Activated effector memory CD4-positive, alpha-beta T cell treated with anti-CD3 and anti-CD28 coated beads, Interleukin-2, amount 50 U/mL, for 16 hours (primary cell): Measurements from ENCODE around the gene FSHR.

Source experiments
- DNase-seq: peaks from one replicate; pipeline ENCODE4 v3.0.0-alpha.2; 2020

The FSHR gene

DNA sequence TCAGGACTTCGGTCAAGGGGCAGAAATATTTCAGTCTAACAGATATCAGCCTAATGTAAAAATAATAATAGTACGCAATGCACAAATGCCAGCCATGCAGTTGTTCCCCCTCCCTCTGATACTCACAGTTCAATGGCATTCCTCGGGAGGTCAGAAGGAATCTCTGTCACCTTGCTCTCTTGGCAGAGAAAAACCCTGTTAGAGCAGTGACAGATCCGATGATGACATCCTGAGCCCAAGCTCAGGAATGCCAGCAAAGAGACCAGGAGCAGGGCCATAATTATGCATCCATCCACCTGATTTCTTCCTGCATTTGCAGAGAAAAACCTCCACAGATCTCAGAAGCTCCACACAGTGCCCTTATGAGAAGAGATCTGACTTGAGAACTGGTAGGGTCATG lies at the start of gene FSHR:
FSHR (minus strand) TSS at position 376 of the 400 bp plus-strand sequence; CDS start at position 278, 98 bp downstream.
- no peak for DNase-seq

DNA sequence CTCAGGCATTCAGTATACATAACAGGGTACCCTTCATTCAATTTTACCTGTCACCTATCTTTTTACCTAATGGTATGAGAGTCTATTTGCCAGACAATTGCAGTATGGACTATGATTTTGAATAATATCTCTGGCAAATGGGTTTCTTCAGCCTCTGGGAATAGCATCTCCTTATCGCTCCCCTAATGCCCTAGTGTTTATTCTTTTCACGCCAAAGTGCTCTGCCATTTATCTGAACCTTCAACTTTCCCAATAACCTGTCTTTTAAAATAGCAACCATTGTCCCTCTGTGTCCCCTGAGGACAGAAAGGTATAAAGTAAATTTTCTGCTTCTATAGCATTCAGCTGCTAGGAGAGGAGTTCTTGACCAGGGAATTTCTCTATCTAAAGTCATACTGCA lies 45.0 kb upstream of the FSHR start:
- DNase-seq, result no peak

- no peak for DNase-seq
These were observed 40.4 kb upstream of the FSHR start for GRCh38 chr2:49194701-49195100.

GRCh38 chr2:49192036-49192435 lies 37.7 kb upstream of the FSHR start:
- no peak for DNase-seq

- no peak for DNase-seq
These were observed 35.4 kb upstream of the FSHR start for GRCh38 chr2:49189512-49190225.

- no peak for DNase-seq
These were observed 31.8 kb upstream of the FSHR start for GRCh38 chr2:49186050-49186648.

DNA sequence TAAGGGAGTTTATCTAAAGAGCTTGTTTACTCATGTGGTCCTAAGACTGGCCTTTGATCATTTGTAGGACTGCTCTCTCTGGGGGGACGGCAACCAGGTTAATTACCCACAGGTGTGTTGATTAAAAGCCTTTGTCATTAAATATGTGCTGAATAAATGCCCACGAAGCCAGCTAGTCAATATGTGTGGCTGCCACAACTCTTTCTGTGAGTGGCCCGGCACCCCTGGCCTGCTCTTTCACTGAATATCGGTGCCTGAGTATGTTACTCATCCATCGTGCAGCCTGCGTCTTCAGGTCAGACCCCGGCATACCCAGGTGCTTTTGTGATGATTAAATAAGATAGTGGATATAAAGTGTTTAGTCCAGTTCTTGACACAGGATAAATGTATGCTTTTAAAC lies 24.3 kb upstream of the FSHR start:
- DNase-seq, result no peak

DNA sequence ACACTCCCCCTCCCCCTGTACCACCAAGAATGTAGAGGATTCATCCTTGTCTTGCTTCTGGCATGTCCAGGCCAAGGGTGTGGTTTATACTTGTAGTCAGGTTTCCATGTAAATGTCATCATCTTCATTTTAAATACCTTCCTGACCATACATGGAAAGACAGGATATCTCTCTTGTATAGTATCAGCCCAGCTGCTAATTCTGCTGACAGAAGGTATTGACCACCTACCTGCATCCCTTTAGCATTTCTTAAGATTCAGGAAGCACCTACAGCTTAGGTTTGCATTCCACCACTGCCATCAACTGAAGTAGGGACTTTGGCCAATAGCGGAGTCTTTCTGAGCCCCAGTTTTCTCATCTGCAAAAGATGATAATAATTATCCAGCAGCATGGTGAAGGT lies 22.9 kb upstream of the FSHR start:
- DNase-seq, result no peak

DNA sequence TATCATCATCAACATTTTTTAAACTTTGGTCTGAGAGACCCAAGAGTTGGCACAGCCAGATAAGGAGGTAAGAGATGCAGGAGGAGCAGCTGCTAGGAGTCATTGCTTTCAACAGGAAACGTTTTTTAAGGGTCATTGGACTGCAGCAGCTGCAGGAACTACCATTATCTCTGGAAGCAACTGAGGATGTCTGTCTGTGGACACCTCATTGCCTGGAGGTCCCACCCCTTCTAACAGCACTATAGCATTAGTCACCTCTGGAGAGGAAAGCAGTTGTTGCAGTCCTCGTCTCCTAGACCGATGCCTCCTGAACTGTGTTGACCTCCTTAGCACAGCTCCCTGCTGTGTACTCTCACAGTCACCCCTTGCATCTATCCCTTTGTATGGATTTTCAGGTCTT lies 21.5 kb upstream of the FSHR start:
- no peak for DNase-seq

DNA sequence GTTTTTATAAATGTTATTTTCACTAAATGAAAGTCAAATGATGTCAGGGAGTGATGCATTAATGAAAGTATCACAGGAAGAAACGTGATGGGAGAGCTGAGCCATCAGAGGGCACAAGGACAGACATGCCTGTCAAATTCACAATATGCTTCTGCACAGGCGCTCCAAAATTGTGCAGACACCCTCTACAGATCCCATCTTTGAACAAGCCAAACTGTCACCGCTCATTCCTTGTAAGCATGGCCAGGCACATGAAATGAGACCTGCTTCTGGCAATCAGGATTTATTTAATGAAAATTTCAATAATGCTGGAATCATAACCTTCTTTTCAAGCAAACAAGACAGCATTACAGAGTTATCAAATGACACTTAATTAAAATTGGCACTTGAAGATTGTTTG lies 20.4 kb upstream of the FSHR start:
- no peak for DNase-seq

DNA sequence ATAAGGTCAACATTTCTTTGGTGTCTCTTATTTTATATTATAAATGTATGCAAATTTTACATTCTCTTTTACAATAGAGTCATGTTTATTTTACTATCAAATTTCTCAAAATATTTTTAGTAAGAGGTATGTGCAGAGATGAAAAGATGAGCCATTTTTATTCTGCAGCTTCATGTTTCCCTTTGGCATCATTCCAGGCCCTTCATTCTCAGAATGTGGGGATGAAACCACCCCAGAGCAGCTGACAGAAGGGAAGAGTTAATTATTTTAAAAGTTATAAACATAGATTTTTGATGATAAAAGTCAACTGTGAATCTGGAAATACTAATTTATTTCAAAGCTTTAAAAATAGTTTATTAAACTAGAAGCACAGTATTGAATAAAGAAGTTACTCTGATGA lies 12.8 kb upstream of the FSHR start:
- DNase-seq, result no peak

- DNase-seq, result no peak
These were observed 11.3 kb upstream of the FSHR start for GRCh38 chr2:49165662-49166061.

GRCh38 chr2:49164729-49165128 lies 10.4 kb upstream of the FSHR start:
- no peak for DNase-seq

DNA sequence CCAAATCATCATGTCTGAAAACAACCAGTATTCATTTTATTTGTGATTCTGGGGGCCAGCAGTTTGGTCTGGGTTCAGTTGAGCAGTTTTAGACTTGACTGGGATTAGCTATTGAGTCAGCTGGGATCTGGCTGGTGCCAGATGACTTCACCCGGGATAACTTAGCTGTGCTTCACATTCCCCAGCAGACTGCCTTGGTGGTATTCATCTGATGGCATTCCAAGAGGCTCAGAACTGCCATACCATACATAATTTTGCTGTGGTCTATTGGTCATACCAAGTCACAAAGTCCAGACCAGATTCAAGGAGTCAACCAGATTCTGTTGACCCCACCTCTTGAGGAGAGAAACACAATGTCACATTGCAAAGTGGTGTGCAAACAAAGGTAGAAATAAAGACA lies 7.8 kb upstream of the FSHR start:
- no peak for DNase-seq

- DNase-seq, result no peak
These were observed 576 bp upstream of the FSHR start for GRCh38 chr2:49154891-49155290.

GRCh38 chr2:49153252-49153651 lies 1.1 kb downstream of the FSHR start:
- no peak for DNase-seq

DNA sequence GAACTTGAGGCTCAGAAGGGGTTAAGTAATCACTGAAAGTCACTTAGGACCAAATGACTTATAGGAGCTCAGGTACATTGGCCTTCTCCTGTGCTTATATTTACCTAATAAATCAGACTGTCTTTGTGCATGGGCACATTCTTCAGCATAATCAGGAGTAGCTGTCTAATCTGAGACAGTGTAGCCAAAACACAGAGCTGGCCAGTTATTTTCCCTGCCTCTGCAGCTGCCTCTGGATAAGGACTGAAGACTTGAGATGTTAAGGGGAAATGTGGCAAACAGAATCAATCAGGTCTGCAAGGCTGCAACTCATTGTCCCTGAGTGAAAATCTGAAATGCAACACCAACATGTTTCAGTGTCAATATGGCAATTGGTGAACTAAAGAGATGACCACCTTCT lies 1.5 kb downstream of the FSHR start:
- no peak for DNase-seq

GRCh38 chr2:49146401-49146800 lies 7.9 kb downstream of the FSHR start:
- no peak for DNase-seq

DNA sequence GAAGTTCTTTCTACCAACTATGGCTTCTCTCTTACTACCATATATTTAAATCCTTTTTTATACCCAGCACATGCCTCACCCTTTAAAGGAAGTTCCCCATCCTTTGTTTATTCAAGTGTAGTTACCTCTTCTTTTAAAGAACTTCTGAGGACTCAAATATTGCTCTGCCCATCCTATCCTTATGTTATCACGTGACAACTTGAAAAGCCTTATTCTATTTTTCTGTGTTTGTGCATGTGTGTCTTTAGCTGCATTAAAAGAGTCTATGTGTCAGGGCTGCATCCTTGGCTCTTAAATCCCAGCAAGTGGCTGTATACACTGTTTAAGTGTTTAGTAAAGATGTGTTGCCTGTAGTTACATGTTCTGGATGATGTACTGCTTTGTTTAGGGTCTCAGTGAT lies 22.5 kb downstream of the FSHR start:
- no peak for DNase-seq

DNA sequence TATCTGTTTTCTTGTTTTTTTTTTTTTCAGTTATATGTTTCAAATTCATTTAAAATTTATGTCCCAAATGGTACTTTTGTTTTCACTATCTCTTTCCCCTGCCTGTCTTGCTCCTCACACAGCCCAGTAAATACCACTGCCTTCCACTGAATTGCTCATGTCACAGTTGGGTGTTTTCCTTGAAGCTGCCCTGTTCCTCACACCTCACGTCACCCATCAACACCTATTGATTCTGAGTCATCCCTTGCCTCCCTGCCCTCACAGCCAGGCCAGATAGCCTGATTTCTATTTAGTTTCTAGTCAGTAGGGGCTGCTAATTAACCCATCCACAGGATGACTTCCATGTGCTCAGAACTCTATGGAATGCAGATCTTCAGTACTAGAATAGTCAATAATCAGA lies 25.3 kb downstream of the FSHR start:
- no peak for DNase-seq

- DNase-seq, result no peak
These were observed 30.7 kb downstream of the FSHR start for GRCh38 chr2:49123600-49123999.

- DNase-seq, result no peak
These were observed 32.2 kb downstream of the FSHR start for GRCh38 chr2:49122107-49122506.

DNA sequence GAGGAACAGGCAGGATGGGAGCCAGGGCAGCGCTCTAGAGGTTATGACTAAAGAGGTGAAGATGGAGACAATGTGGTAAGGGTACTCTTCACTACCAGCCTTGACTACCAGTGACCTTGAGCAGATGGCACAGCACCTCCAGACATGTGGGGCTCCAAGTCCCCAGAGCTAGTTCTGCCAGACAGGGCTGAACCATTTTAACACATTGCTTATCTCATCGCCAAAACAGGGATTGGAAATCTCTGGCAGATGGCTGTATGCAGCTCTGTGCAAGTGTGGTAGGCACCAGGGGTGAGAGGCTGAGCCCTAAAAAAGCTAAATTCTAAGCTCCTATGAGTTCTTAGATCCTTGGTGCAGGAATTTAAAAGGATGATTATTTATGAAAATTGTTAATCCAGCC lies 41.3 kb downstream of the FSHR start:
- no peak for DNase-seq

GRCh38 chr2:49111456-49111855 lies 42.9 kb downstream of the FSHR start:
- DNase-seq, result no peak

DNA sequence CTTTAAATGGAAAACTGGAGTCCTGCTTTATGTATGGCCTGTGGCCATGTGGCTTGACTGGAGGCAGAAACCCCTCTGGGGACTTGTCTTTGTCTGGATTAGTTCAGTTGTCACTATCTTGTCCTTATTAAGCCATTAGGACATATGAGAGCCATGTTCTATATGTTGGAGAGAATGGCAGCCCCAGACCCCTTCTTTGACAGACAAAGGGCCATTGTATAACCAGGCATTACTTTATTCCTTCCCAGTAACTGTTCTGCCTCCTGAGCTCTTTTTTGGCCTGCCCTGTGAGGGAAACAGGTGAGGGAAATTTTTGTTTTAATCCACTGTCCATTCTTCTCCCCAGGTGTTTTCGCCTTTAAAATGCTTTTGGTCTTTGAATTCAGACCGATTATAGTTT lies 43.3 kb downstream of the FSHR start:
- DNase-seq, result no peak
